A549 (cell line): ENCODE measurements around the gene PRSS22. TPM values are rescaled to one million over a fixed set of nuclear protein-coding genes. Genes with fewer than 3 reads are reported as not detected.

ENCODE experiments used
- ATAC-seq, 2 experiments: fragments of 200-7000 bp in 1 of 2; fragments of >200 bp in 1 of 2; cut with Nextera tagmentation in 1 of 2; cut with Tn5 transposase in 1 of 2; 3 replicates each; pipeline versions ENCODE4 v1.8.0 to v1.9.1; 2018 to 2020; ENCODE audit warnings: mild to moderate bottlenecking in 1 of 2, moderate library complexity in 1 of 2
- CTCF ChIA-PET: fragments of 300-600 bp; sonication (Branson Sonifier 250); formaldehyde crosslinking; extraction: SDS; loops from one replicate; lab custom pipeline; 2021; ENCODE audit warnings: antibody characterized with exemption, inconsistent platforms; lab: Yijun Ruan, JAX
- POLR2A ChIA-PET: fragments of 350-600 bp; formaldehyde crosslinking; extraction: SDS; loops from one replicate; lab custom pipeline; 2021; ENCODE audit warnings: antibody characterized with exemption, inconsistent platforms; lab: Yijun Ruan, JAX
- DNase-seq, 2 experiments: peaks; one replicate each; pipeline versions ENCODE4 v3.0.0 to v3.0.0-alpha.2; 2011 to 2016; ENCODE audit warnings: low read depth in 1 of 2, low spot score in 1 of 2
- FAIRE-seq: peaks from 2 replicates; lab custom pipeline; 2011; peaks lifted over from hg19 to GRCh38; lab: Jason Lieb, UNC
- H3K27ac ChIP-seq, 2 experiments: fragments of >200 bp; sonication (Bioruptor Twin); formaldehyde crosslinking; 3 replicates each; pipeline ENCODE4 v1.5.1; 2016 to 2017
- H3K4me1 ChIP-seq: fragments of >200 bp; sonication (Bioruptor Twin); formaldehyde crosslinking; 3 replicates; pipeline ENCODE4 v1.6.1; 2016
- H3K4me2 ChIP-seq: fragments of >200 bp; sonication (Bioruptor Twin); formaldehyde crosslinking; 3 replicates; pipeline ENCODE4 v1.6.1; 2016
- H3K4me3 ChIP-seq: fragments of >200 bp; sonication (Bioruptor Twin); formaldehyde crosslinking; 3 replicates; pipeline ENCODE4 v1.5.1; 2016
- H3K9me3 ChIP-seq: fragments of >200 bp; sonication (Bioruptor Twin); formaldehyde crosslinking; 3 replicates; pipeline ENCODE4 v1.6.1; 2016
- ATOH8 ChIP-seq: fragments of 250-450 bp; sonication (Bioruptor Pico); IDR thresholded peaks from 2 replicates; pipeline ENCODE4 v1.5.0; 2020; ENCODE audit warnings: low read depth, mild to moderate bottlenecking, moderate library complexity
- BCL3 ChIP-seq: fragments of >200 bp; sonication (Bioruptor Twin); formaldehyde crosslinking; IDR thresholded peaks from 3 replicates; pipeline ENCODE4 v1.6.1; 2016
- BHLHE40 ChIP-seq: IDR thresholded peaks from 2 replicates; pipeline ENCODE4 v1.6.1; 2012; ENCODE audit warnings: low read depth, low read length, inconsistent platforms
- CBX2 ChIP-seq: fragments of 200-600 bp; sonication (generic); IDR thresholded peaks from 2 replicates; pipeline ENCODE4 v1.6.1; 2016; ENCODE audit warnings: low read depth, mild to moderate bottlenecking, borderline replicate concordance
- CBX8 ChIP-seq: fragments of 200-600 bp; sonication (generic); IDR thresholded peaks from 2 replicates; pipeline ENCODE4 v1.6.1; 2016
- CEBPB ChIP-seq, 2 experiments: fragments of >200 bp in 1 of 2; sonication (Bioruptor Twin) in 1 of 2; formaldehyde crosslinking in 1 of 2; IDR thresholded peaks; 2 replicates each; pipeline ENCODE4 v1.6.1; 2012 to 2016
- CHD2 ChIP-seq: fragments of 150-350 bp; IDR thresholded peaks from 2 replicates; pipeline ENCODE4 v1.6.1; 2014; ENCODE audit warnings: low read length; ENCODE audit not compliant: partially characterized antibody
- CTCF ChIP-seq: fragments of >200 bp; sonication (Bioruptor Twin); formaldehyde crosslinking; IDR thresholded peaks from 3 replicates; pipeline ENCODE4 v1.5.1; 2016
- EHF ChIP-seq: fragments of 250-450 bp; sonication (Bioruptor Pico); IDR thresholded peaks from 2 replicates; pipeline ENCODE4 v1.5.0; 2020; ENCODE audit warnings: mild to moderate bottlenecking
- FOSB ChIP-seq: fragments of 250-450 bp; sonication (Bioruptor Pico); IDR thresholded peaks from 2 replicates; pipeline ENCODE4 v1.5.0; 2020; ENCODE audit warnings: mild to moderate bottlenecking, moderate library complexity
- FOSL2 ChIP-seq, 2 experiments: fragments of 450-650 bp in 1 of 2; fragments of >200 bp in 1 of 2; sonication (Bioruptor Twin) in 1 of 2; formaldehyde crosslinking; IDR thresholded peaks; 2 replicates each; pipeline versions ENCODE4 v1.5.0 to v1.6.1; 2016 to 2020; ENCODE audit warnings: mild to moderate bottlenecking in 1 of 2, moderate library complexity in 1 of 2
- FOXS1 ChIP-seq: fragments of 250-450 bp; sonication (Bioruptor Pico); IDR thresholded peaks from 2 replicates; pipeline ENCODE4 v1.5.0; 2020; ENCODE audit warnings: mild to moderate bottlenecking, moderate library complexity
- GATA3 ChIP-seq: IDR thresholded peaks from 2 replicates; pipeline ENCODE4 v1.6.1; 2012; ENCODE audit warnings: borderline replicate concordance
- HDAC2 ChIP-seq: fragments of 200-600 bp; sonication (generic); IDR thresholded peaks from 2 replicates; pipeline ENCODE4 v1.6.1; 2016
- HEYL ChIP-seq: fragments of 250-450 bp; sonication (Bioruptor Pico); IDR thresholded peaks from 2 replicates; pipeline ENCODE4 v1.8.0; 2021; ENCODE audit warnings: mild to moderate bottlenecking, moderate library complexity
- HOXB13 ChIP-seq: fragments of 250-450 bp; sonication (Bioruptor Pico); IDR thresholded peaks from 2 replicates; pipeline ENCODE4 v1.5.0; 2020; ENCODE audit warnings: low read depth, mild to moderate bottlenecking, moderate library complexity
- HOXB5 ChIP-seq: fragments of 250-450 bp; sonication (Bioruptor Pico); IDR thresholded peaks from 2 replicates; pipeline ENCODE4 v1.5.0; 2020; ENCODE audit warnings: mild to moderate bottlenecking, moderate library complexity
- JUN ChIP-seq, 2 experiments: fragments of >200 bp; sonication (Bioruptor Twin); formaldehyde crosslinking; IDR thresholded peaks; 2 replicates in 1 of 2; 3 replicates in 1 of 2; pipeline ENCODE4 v1.6.1; 2016 to 2017
- JUNB ChIP-seq: fragments of >200 bp; sonication (Bioruptor Twin); formaldehyde crosslinking; IDR thresholded peaks from 2 replicates; pipeline ENCODE4 v1.6.1; 2016
- MAFK ChIP-seq: fragments of 450-650 bp; IDR thresholded peaks from 2 replicates; pipeline ENCODE4 v1.6.1; 2014; ENCODE audit not compliant: partially characterized antibody
- MAZ ChIP-seq: fragments of 150-350 bp; IDR thresholded peaks from 2 replicates; pipeline ENCODE4 v1.6.1; 2014; ENCODE audit warnings: antibody characterized with exemption, low read depth, low read length, borderline replicate concordance
- NFE2L2 ChIP-seq: fragments of 150-350 bp; conservative IDR thresholded peaks from 2 replicates; pipeline ENCODE4 v1.6.1; 2014; ENCODE audit warnings: low read length
- NPAS2 ChIP-seq: fragments of 250-450 bp; sonication (Bioruptor Pico); IDR thresholded peaks from 2 replicates; pipeline ENCODE4 v1.8.0; 2022; ENCODE audit warnings: mild to moderate bottlenecking, moderate library complexity, borderline replicate concordance
- NR3C1 ChIP-seq: fragments of >200 bp; sonication (Bioruptor Twin); formaldehyde crosslinking; IDR thresholded peaks from 3 replicates; pipeline ENCODE4 v1.6.1; 2017
- PHF8 ChIP-seq: fragments of 200-600 bp; sonication (generic); IDR thresholded peaks from 2 replicates; pipeline ENCODE4 v1.6.1; 2016; ENCODE audit warnings: low read depth, mild to moderate bottlenecking, antibody characterized with exemption, moderate library complexity, borderline replicate concordance
- POLR2A ChIP-seq: IDR thresholded peaks from 2 replicates; pipeline ENCODE4 v1.6.1; 2012; ENCODE audit warnings: mild to moderate bottlenecking, low read length
- POLR2AphosphoS2 ChIP-seq: conservative IDR thresholded peaks from 2 replicates; pipeline ENCODE4 v1.6.1; 2012; ENCODE audit warnings: low read length, improper control_type of control experiment, inconsistent platforms
- RARB ChIP-seq: fragments of 250-450 bp; sonication (Bioruptor Pico); IDR thresholded peaks from 2 replicates; pipeline ENCODE4 v1.8.0; 2021; ENCODE audit warnings: mild to moderate bottlenecking, moderate library complexity
- WGBS: methylation state at CpG from one replicate; pipeline ENCODE4 v1.1.6; 2017; ENCODE audit errors: missing lambda C conversion rate; 5-methylcytosine and 5-hydroxymethylcytosine counted together
- polyA plus RNA-seq, 4 experiments: library from polyadenylated mRNA; depleted of rRNA in 3 of 4; stranded (reverse); fragments of >200 nt; fragmentation: RNase III in 1 of 4; extraction: RNeasy Plus Mini Kit Qiagen cat#74134 plus additional on column Dnase treatment in 1 of 4; gene quantifications; 2 replicates in 3 of 4; 3 replicates in 1 of 4; pipeline ENCODE4 v1.2.3, GENCODE V29; 2011 to 2017
- TF ChIP-seq, protein P1 (sequence below): fragments of 450-650 bp; IDR thresholded peaks from 2 replicates; pipeline ENCODE4 v1.6.1; 2014; ENCODE audit warnings: antibody characterized with exemption
- TF ChIP-seq, protein P2 (sequence below): fragments of >200 bp; sonication (Bioruptor Twin); formaldehyde crosslinking; IDR thresholded peaks from 2 replicates; pipeline ENCODE4 v1.6.1; 2016
- TF ChIP-seq, protein P3 (sequence below): fragments of 150-350 bp; IDR thresholded peaks from 2 replicates; pipeline ENCODE4 v1.6.1; 2014; ENCODE audit warnings: low read depth, mild to moderate bottlenecking, low read length

The PRSS22 gene
- polyA plus RNA-seq, 2 of the 4 experiments (the other 2 are of a cell fraction): 0.10 TPM; not detected in 1

GRCh38 chr16:2848933-2849725 lies 8.8 kb downstream of the PRSS22 start:
- no peak for TF ChIP-seq MAZ
- TF ChIP-seq, protein P1, sequence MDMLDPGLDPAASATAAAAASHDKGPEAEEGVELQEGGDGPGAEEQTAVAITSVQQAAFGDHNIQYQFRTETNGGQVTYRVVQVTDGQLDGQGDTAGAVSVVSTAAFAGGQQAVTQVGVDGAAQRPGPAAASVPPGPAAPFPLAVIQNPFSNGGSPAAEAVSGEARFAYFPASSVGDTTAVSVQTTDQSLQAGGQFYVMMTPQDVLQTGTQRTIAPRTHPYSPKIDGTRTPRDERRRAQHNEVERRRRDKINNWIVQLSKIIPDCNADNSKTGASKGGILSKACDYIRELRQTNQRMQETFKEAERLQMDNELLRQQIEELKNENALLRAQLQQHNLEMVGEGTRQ: no peak
- TF ChIP-seq PHF8: no peak
- no peak for TF ChIP-seq BHLHE40
- TF ChIP-seq EHF: no peak
- no peak for TF ChIP-seq CTCF
- no peak for TF ChIP-seq HDAC2
- TF ChIP-seq HOXB5 (CRISPR knock-in tag): no peak
- no peak for TF ChIP-seq NFE2L2
- no peak for TF ChIP-seq RARB (CRISPR knock-in tag)
- TF ChIP-seq HOXB13: no peak
- TF ChIP-seq NR3C1: no peak
- TF ChIP-seq BCL3: no peak
- TF ChIP-seq CHD2: no peak
- TF ChIP-seq POLR2A: no peak
- peak overlapping the region in 1 of 2 experiments; percentile 94; a peak in 4 of 6 replicates for H3K27ac ChIP-seq
- peaks cover 2% of the 10 kb centered on the region; the same call in 1 of the 3 replicates for H3K9me3 ChIP-seq
- WGBS: 76% methylated on average over 16 of the region's 16 CpGs
- no peak for ATAC-seq
- CTCF ChIA-PET: interaction anchor here (1.4 to 10.6 kb wide), 5 partner anchors 9 to 71 kb away, joined by 4 to 91 read pairs (median 6); partner anchors contain the start of gene PRSS22
- H3K4me3 ChIP-seq: no peak overlapping the region
- H3K4me2 ChIP-seq: no peak overlapping the region
- POLR2A ChIA-PET: no interaction called here
- H3K4me1 ChIP-seq: peaks cover 27% of the 10 kb centered on the region
- no peak for DNase-seq
- no peak for FAIRE-seq

DNA sequence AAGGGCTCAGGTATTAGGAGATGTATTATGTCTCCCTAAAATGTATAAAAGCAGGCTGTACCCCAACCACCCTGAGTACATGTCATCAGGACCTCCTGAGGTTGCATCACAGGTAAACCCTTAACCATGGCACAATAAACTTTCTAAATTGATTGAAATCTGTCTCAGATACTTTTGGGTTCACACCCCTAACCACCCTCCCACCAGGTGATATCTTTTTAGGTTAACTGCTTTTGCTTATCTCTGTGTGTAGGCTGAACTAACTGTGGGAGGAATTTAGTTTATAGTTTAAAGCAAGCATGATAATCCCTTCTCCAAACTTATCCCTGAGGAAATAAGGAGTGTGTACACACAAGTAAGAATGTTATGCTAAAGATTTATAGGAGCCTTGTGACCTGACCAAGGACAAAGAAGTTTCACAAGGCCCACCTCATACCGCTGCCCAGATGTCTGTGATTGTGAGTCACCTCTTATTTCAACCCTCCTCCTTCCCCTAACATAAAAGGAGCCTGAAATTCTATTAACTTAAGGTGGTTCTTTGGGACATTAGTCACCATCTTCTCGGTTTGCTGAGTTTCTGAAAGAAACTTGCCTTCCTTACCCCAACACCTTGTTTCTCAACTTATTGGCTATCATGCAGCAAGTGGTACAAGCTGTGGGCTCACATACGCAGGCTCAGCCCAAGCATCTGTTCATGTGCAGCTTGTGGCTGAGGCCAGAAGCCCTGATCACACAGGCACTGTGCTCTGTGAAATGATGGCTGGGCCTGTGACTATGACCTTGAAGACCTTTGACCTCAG lies 11.3 kb downstream of the PRSS22 start:
- Histone ChIP-seq H3K4me2 (peak overlapping the region; percentile 64), H3K4me1 (peaks cover 27% of the 10 kb centered on the region), H3K4me3 (no peak overlapping the region), H3K27ac (peak overlapping the region; percentile 78 to 94), H3K9me3 (no peaks in the 10 kb centered on the region)
- POLR2A ChIA-PET: no interaction called here
- 12% methylated on average over 3 of the region's 3 CpGs for WGBS
- CTCF ChIA-PET: interaction anchor here (1.5 to 10.6 kb wide), 5 partner anchors 7 to 80 kb away, joined by 3 to 91 read pairs (median 10); no protein-coding TSS in a partner anchor
- peak; percentile 80 to 93 for ATAC-seq
- DNase-seq: peak; percentile 67 to 81
- peak; percentile 81 for FAIRE-seq
- TF ChIP-seq ATOH8: no peak
- TF ChIP-seq, protein P2, sequence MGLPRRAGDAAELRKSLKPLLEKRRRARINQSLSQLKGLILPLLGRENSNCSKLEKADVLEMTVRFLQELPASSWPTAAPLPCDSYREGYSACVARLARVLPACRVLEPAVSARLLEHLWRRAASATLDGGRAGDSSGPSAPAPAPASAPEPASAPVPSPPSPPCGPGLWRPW: peak; percentile 68
- TF ChIP-seq NPAS2 (CRISPR knock-in tag): no peak
- no peak for TF ChIP-seq CBX8
- TF ChIP-seq NFE2L2: no peak
- peak; percentile 75 for TF ChIP-seq GATA3
- TF ChIP-seq MAFK: no peak
- peak; percentile 36 to 67; a peak in 3 of 4 replicates for TF ChIP-seq CEBPB (IDR thresholded peaks at IDR 0.05)
- TF ChIP-seq FOSL2 (IDR thresholded peaks at IDR 0.05): peak; percentile 93
- TF ChIP-seq FOSL2 (CRISPR knock-in tag; IDR thresholded peaks at IDR 0.05): peak; percentile 75
- TF ChIP-seq POLR2A: no peak
- TF ChIP-seq FOXS1 (CRISPR knock-in tag): no peak
- peak; percentile 81 to 92; a peak in 4 of 5 replicates for TF ChIP-seq JUN (IDR thresholded peaks at IDR 0.05)
- TF ChIP-seq PHF8: no peak
- TF ChIP-seq JUNB: peak; percentile 96
- no peak for TF ChIP-seq FOSB
- no peak for TF ChIP-seq POLR2AphosphoS2
- TF ChIP-seq CBX2: no peak
- no peak for TF ChIP-seq HEYL
- TF ChIP-seq, protein P3, sequence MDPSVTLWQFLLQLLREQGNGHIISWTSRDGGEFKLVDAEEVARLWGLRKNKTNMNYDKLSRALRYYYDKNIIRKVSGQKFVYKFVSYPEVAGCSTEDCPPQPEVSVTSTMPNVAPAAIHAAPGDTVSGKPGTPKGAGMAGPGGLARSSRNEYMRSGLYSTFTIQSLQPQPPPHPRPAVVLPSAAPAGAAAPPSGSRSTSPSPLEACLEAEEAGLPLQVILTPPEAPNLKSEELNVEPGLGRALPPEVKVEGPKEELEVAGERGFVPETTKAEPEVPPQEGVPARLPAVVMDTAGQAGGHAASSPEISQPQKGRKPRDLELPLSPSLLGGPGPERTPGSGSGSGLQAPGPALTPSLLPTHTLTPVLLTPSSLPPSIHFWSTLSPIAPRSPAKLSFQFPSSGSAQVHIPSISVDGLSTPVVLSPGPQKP: no peak
